Lower lobe of right lung (tissue), 2 donors: ENCODE data around the gene DDX28. TPM values are rescaled to one million over a fixed set of nuclear protein-coding genes. Genes with fewer than 3 reads are reported as not detected.
A peak's percentile ranks its signal among the peaks of the same experiment; 100 is the strongest.

Experiments used
- ATAC-seq, 2 donors: fragments of 200-7000 bp; cut with Tn5 transposase; one replicate each; pipeline ENCODE4 v1.9.1; 2020 to 2022; ENCODE audit warnings: mild to moderate bottlenecking in 2 of 2, moderate library complexity in 2 of 2
- DNase-seq: peaks from one replicate; pipeline ENCODE4 v3.0.0-alpha.2; 2020
- H3K27ac ChIP-seq: fragments of 200-600 bp; one replicate; pipeline ENCODE4 v1.8.0; 2022
- H3K27me3 ChIP-seq: fragments of 200-600 bp; one replicate; pipeline ENCODE4 v1.8.0; 2022; ENCODE audit warnings: low read depth
- H3K36me3 ChIP-seq: fragments of 200-600 bp; one replicate; pipeline ENCODE4 v1.8.0; 2022; ENCODE audit warnings: mild to moderate bottlenecking
- H3K4me1 ChIP-seq: fragments of 200-600 bp; one replicate; pipeline ENCODE4 v1.8.0; 2022
- H3K4me3 ChIP-seq: fragments of 200-600 bp; one replicate; pipeline ENCODE4 v1.8.0; 2022; ENCODE audit warnings: mild to moderate bottlenecking
- H3K9me3 ChIP-seq: fragments of 200-600 bp; one replicate; pipeline ENCODE4 v1.8.0; 2022
- intact Hi-C: fragments of 100-400 bp; cut with DNase I; formaldehyde crosslinking; loops from one replicate; pipeline ENCODE4 v1.11.0; 2022
- total RNA-seq: library from RNA; stranded (reverse); fragmentation: NEBNext Ultra II Directional; extraction: Animal tissue kit (Norgen Biotek cat#: 25700); gene quantifications from one replicate; pipeline ENCODE4 v1.2.1, GENCODE V29; 2021
- TF ChIP-seq, protein P1 (sequence below): fragments of 200-600 bp; IDR thresholded peaks from one replicate; pipeline ENCODE4 v1.8.0; 2022; ENCODE audit warnings: antibody characterized with exemption, mild to moderate bottlenecking
- donor health status: DM: no; HTN: yes; CAD: no; lungs with severe emphysema.

DDX28 gene
- total RNA-seq, 1 donor from 2014 or later = 9.9 TPM

DNA sequence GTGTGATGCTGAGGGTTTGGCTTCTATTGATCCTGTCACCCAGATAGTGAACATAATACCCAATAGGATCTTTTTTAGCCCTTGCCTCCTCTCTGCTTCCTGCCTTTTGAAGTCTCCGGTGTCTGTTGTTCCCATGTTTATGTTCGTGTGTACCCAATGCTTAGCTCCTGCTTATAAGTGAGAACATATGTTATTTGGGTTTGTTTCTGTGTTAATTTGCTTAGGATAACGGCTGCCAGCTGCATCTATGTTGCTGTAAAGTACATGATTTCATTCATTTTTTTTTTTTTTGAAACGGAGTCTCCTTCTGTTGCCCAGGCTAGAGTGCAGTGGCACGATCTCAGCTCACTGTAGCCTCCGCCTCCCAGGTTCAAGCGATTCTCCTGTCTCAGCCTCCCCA is 23.1 kb upstream of the DDX28 start:
- TF ChIP-seq, protein P1, sequence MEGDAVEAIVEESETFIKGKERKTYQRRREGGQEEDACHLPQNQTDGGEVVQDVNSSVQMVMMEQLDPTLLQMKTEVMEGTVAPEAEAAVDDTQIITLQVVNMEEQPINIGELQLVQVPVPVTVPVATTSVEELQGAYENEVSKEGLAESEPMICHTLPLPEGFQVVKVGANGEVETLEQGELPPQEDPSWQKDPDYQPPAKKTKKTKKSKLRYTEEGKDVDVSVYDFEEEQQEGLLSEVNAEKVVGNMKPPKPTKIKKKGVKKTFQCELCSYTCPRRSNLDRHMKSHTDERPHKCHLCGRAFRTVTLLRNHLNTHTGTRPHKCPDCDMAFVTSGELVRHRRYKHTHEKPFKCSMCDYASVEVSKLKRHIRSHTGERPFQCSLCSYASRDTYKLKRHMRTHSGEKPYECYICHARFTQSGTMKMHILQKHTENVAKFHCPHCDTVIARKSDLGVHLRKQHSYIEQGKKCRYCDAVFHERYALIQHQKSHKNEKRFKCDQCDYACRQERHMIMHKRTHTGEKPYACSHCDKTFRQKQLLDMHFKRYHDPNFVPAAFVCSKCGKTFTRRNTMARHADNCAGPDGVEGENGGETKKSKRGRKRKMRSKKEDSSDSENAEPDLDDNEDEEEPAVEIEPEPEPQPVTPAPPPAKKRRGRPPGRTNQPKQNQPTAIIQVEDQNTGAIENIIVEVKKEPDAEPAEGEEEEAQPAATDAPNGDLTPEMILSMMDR = no peak
- Histone ChIP-seq H3K4me3 (no peak overlapping the region), H3K36me3 (peaks cover 28% of the 10 kb centered on the region), H3K9me3 (no peaks in the 10 kb centered on the region), H3K4me1 (peaks cover 11% of the 10 kb centered on the region), H3K27me3 (no peaks in the 10 kb centered on the region), H3K27ac (no peak overlapping the region)
- ATAC-seq (no peak), DNase-seq (no peak)
- intact Hi-C loops = no loop called here

DNA sequence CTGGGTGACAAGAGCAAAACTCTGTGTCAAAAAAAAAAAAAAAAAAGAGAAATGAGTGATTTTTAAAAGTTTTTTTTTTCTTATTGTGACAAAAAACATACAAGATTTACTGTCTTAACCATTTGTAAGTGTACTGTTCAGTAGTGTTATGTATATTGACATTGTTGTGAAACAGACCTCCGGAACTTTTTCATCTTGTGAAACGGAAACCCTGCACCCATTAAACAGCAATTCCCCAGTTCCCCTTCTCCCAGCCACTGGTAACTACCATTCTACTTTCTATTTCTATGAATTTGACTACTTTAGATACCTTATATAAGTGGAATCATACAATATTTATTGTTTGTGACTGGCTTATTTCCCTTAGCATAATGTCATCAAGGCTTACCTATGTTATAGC is 18.8 kb upstream of the DDX28 start:
- peaks cover 20% of the 10 kb centered on the region for H3K36me3 ChIP-seq
- TF ChIP-seq, protein P1 = no peak
- ATAC-seq = peak; percentile 42 to 57
- peak overlapping the region; percentile 2 for H3K27ac ChIP-seq
- H3K4me3 ChIP-seq = no peak overlapping the region
- no peaks in the 10 kb centered on the region for H3K27me3 ChIP-seq
- intact Hi-C loops = no loop called here
- no peaks in the 10 kb centered on the region for H3K9me3 ChIP-seq
- no peak for DNase-seq
- H3K4me1 ChIP-seq = peaks cover 38% of the 10 kb centered on the region

DNA sequence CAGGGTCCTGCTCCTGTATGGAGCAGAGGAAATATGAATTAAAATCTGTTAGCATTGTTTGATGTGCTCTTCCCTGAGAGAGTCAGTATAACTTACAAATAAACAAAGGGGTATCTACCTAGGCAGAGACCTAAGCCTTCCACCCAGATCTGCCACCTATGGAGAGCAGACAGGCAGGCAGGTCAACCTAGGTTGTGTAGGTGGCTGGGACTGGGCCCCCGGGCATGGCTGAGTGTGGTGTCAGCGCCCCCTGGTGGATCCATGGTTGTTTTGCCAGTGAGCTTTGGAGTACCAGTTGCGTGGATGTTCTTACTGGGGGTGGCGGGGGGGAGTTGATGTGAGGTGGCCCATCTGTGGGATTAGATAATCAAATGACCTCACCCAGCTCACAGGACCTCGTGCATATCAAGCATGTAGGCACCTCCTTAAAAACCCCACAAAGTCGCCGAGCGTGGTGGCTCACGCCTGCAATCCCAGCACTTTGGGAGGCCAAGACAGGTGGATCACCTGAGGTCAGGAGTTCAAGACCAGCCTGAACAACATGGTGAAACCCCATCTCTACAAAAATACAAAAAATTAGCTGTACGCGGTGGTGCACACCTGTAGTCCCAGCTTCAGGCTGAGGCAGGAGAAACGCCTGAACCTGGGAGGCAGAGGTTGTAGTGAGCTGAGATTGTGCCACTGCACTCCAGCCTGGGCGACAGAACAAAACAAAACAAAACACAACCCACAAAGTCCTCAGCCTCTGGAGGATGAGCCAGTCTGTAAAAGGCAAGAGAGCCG is 17.7 kb upstream of the DDX28 start:
- Histone ChIP-seq H3K9me3 (no peaks in the 10 kb centered on the region), H3K4me1 (peaks cover 38% of the 10 kb centered on the region), H3K27ac (peak overlapping the region; percentile 56), H3K4me3 (no peak overlapping the region), H3K27me3 (no peaks in the 10 kb centered on the region), H3K36me3 (peaks cover 15% of the 10 kb centered on the region)
- DNase-seq = peak; percentile 91
- TF ChIP-seq, protein P1 = peak; percentile 81
- intact Hi-C loops = no loop called here
- ATAC-seq = peak; percentile 97

DNA sequence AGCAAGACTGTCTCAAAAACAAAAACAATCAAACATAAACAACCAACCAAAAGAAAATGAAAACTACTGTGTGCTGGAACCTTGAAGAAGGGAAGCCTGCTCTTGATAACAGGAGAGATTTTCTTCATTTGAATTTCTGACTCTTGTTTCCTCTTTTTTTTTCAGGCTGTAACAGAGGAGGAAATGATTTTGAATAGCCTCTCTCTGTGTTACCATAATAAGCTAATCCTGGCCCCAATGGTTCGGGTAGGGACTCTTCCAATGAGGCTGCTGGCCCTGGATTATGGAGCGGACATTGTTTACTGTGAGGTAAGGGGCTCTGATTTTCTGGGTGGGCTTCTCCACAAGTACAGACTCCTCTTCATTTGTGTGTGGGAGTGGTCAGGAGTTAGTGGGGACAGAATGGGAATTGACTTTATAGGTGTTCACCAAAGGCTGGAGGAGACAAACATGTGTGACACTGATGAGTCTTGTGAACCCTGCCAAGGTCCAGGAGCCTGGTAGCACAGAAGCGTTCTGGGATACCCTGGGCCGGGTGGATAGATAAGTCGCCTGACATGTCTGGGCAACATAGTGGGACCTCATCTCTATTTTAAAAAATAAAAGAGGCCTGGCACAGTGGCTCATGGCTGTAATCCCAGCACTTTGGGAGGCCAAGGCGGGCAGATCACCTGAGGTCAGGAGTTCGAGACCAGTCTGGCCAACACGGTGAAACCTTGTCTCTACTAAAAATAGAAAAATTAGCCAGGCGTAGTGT is 15.0 kb upstream of the DDX28 start:
- intact Hi-C loops = no loop called here
- Histone ChIP-seq H3K4me3 (no peak overlapping the region), H3K9me3 (no peaks in the 10 kb centered on the region), H3K27ac (peak overlapping the region; percentile 15), H3K36me3 (peaks cover 11% of the 10 kb centered on the region), H3K4me1 (peaks cover 38% of the 10 kb centered on the region), H3K27me3 (no peaks in the 10 kb centered on the region)
- TF ChIP-seq, protein P1 = no peak
- DNase-seq (no peak), ATAC-seq (no peak)

DNA sequence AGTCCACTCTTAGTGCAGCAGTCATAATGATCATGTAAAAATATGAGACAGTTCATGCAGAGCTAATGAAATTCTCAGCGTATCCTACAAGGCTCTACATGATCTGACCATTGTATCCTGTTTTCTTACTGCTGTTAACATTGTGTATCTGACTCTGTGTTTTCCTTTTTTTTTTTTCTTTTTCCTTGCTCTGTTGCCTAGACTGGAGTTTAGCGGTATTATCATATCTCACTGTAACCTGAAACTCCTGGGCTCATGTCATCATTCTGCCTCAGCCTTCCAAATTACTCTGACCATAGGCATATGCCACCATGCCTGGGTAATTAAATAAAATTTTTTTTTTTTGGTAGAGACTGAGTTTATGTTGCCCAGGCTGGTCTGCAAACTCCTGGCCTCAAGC is 12.2 kb upstream of the DDX28 start:
- no peaks in the 10 kb centered on the region for H3K9me3 ChIP-seq
- H3K27ac ChIP-seq = no peak overlapping the region
- H3K36me3 ChIP-seq = peaks cover 11% of the 10 kb centered on the region
- no peak overlapping the region for H3K4me3 ChIP-seq
- no peak for DNase-seq
- TF ChIP-seq, protein P1 = no peak
- intact Hi-C loops = no loop called here
- H3K4me1 ChIP-seq = peaks cover 26% of the 10 kb centered on the region
- no peaks in the 10 kb centered on the region for H3K27me3 ChIP-seq
- no peak for ATAC-seq
